Suprapubic skin (tissue), 3 donors: ENCODE data around the gene LGI2.

Experiments used
- EP300 ChIP-seq: sonication (generic); formaldehyde crosslinking; IDR thresholded peaks from one replicate; pipeline ENCODE4 v1.6.1; 2017; ENCODE audit warnings: antibody characterized with exemption
- POLR2A ChIP-seq, 2 donors: fragments of 450-650 bp; IDR thresholded peaks; one replicate each; pipeline ENCODE4 v1.6.1; 2017; ENCODE audit warnings: antibody characterized with exemption in 2 of 2, mild to moderate bottlenecking in 2 of 2, moderate library complexity in 2 of 2
- TF ChIP-seq, protein P1 (sequence below), 2 donors: fragments of 200-600 bp in 1 of 2; fragments of 450-650 bp in 1 of 2; sonication (generic) in 1 of 2; IDR thresholded peaks; one replicate each; pipeline ENCODE4 v1.5.1; 2016 to 2019; ENCODE audit warnings: antibody characterized with exemption in 2 of 2, mild to moderate bottlenecking in 1 of 2, moderate library complexity in 1 of 2

DNA sequence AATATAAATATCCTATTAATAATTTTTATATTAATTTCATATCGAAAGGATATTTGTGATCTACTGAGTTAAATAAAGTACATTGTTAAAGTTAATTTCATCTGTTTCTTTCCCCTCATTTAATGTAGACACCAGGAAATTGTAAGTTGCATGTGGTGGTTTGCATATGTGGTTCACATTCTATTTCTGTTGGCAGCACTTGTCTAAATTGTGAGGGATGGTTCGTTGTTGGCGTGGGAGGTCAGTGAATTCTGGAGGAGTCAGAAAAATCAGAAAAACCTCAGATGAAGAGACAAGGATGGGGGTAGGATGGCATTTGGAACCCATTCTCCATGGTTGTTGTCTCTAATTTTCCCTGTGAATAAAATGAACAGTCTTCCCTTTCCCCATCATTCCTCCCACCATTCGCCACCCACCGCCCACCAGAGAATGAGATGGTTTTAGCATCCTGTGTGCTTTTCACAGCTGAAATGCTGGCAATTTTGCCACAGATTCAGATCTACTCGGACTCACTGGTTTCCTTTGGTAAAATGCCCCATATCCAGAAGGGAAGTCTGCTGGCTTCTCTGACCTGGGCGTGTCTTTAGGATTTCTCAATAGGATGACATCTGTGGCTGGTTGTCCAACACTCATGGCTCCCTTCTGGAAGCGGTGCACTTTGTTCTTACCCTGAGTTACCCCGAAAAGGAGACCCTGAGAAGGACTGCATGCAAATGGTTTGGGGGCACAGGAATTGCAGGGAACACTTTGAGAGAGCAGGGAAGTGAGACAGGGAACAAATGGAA is 52.3 kb downstream of the LGI2 start:
- TF ChIP-seq, protein P1, sequence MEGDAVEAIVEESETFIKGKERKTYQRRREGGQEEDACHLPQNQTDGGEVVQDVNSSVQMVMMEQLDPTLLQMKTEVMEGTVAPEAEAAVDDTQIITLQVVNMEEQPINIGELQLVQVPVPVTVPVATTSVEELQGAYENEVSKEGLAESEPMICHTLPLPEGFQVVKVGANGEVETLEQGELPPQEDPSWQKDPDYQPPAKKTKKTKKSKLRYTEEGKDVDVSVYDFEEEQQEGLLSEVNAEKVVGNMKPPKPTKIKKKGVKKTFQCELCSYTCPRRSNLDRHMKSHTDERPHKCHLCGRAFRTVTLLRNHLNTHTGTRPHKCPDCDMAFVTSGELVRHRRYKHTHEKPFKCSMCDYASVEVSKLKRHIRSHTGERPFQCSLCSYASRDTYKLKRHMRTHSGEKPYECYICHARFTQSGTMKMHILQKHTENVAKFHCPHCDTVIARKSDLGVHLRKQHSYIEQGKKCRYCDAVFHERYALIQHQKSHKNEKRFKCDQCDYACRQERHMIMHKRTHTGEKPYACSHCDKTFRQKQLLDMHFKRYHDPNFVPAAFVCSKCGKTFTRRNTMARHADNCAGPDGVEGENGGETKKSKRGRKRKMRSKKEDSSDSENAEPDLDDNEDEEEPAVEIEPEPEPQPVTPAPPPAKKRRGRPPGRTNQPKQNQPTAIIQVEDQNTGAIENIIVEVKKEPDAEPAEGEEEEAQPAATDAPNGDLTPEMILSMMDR (IDR thresholded peaks at IDR 0.05): no peak
- TF ChIP-seq POLR2A (IDR thresholded peaks at IDR 0.05) (no peak), EP300 (no peak)
